Smooth muscle cell (in vitro differentiated cells): ENCODE data around the gene SCPEP1. TPM values are rescaled to one million over a fixed set of nuclear protein-coding genes. Genes with fewer than 3 reads are reported as not detected.

Experiments used
- DNase-seq: peaks from one replicate; lab custom pipeline; 2025; ENCODE audit not compliant: unreplicated experiment; lab: John Stamatoyannopoulos, UW
- H2AFZ ChIP-seq: fragments of 200-600 bp; sonication (generic); 2 replicates; pipeline ENCODE4 v1.6.0; 2016; ENCODE audit warnings: antibody characterized with exemption, low read depth, mild to moderate bottlenecking
- H3F3A ChIP-seq: fragments of 200-600 bp; sonication (generic); 2 replicates; pipeline ENCODE4 v1.6.0; 2017; ENCODE audit warnings: antibody characterized with exemption, low read depth
- H3K27ac ChIP-seq: fragments of 200-600 bp; sonication (generic); 2 replicates; pipeline ENCODE4 v1.5.1; 2016; ENCODE audit warnings: low read depth, mild to moderate bottlenecking
- H3K27me3 ChIP-seq: fragments of 200-600 bp; sonication (generic); 2 replicates; pipeline ENCODE4 v1.6.1; 2016; ENCODE audit warnings: low read depth, mild to moderate bottlenecking
- H3K36me3 ChIP-seq: fragments of 200-600 bp; sonication (generic); 2 replicates; pipeline ENCODE4 v1.5.1; 2016; ENCODE audit warnings: low read depth
- H3K4me1 ChIP-seq: fragments of 200-600 bp; sonication (generic); 2 replicates; pipeline ENCODE4 v1.5.1; 2016; ENCODE audit warnings: low read depth
- H3K4me2 ChIP-seq: fragments of 200-600 bp; sonication (generic); 2 replicates; pipeline ENCODE4 v1.6.0; 2016; ENCODE audit warnings: mild to moderate bottlenecking
- H3K4me3 ChIP-seq: fragments of 200-600 bp; sonication (generic); 2 replicates; pipeline ENCODE4 v1.5.1; 2016; ENCODE audit warnings: mild to moderate bottlenecking
- H3K79me2 ChIP-seq: fragments of 200-600 bp; sonication (generic); 2 replicates; pipeline ENCODE4 v1.6.0; 2016; ENCODE audit warnings: low read depth, mild to moderate bottlenecking
- H3K9ac ChIP-seq: fragments of 200-600 bp; sonication (generic); 2 replicates; pipeline ENCODE4 v1.6.0; 2016; ENCODE audit warnings: low read depth
- H3K9me3 ChIP-seq: fragments of 200-600 bp; sonication (generic); replicated peaks from 2 replicates; pipeline ENCODE4 v1.5.1; 2016; ENCODE audit warnings: low read depth
- H4K20me1 ChIP-seq: fragments of 200-600 bp; sonication (generic); 2 replicates; pipeline ENCODE4 v1.6.0; 2016; ENCODE audit warnings: low read depth
- CTCF ChIP-seq: fragments of 200-600 bp; sonication (generic); IDR thresholded peaks from 2 replicates; pipeline ENCODE4 v1.5.1; 2017; ENCODE audit warnings: borderline replicate concordance, mild to moderate bottlenecking, antibody characterized with exemption; ENCODE audit not compliant: insufficient read depth, poor library complexity, severe bottlenecking
- WGBS: methylation state at CpG from one replicate; pipeline ENCODE4 v1.1.7; 2016; ENCODE audit warnings: low lambda C conversion rate; 5-methylcytosine and 5-hydroxymethylcytosine counted together
- polyA plus RNA-seq: library from polyadenylated mRNA; unstranded; fragments of >200 nt; fragmentation: Nextera tagmentation; extraction: Ambion mirVana; gene quantifications from 2 replicates; pipeline ENCODE4 v1.2.1, GENCODE V29; 2016
- total RNA-seq: library from RNA; depleted of rRNA; stranded (reverse); fragments of >200 nt; gene quantifications from 2 replicates; pipeline ENCODE4 v1.2.3, GENCODE V29; 2014

Gene SCPEP1
- total and polyA plus RNA-seq, 2 experiments from 2014 or later = 42.8 to 48.5 TPM

GRCh38 chr17:56982312-56982711, 4.4 kb downstream of the SCPEP1 start:
- H3K27me3 ChIP-seq = no peaks in the 10 kb centered on the region
- WGBS = 90% methylated on average over 8 of the region's 8 CpGs
- no peaks in the 10 kb centered on the region for H3K79me2 ChIP-seq
- H3F3A ChIP-seq = no peaks in the 10 kb centered on the region
- no peaks in the 10 kb centered on the region for H3K9me3 ChIP-seq
- H3K4me1 ChIP-seq = peaks cover 26% of the 10 kb centered on the region
- TF ChIP-seq CTCF = no peak
- no peak overlapping the region for H3K9ac ChIP-seq
- H3K27ac ChIP-seq = no peak overlapping the region
- H3K4me2 ChIP-seq = no peak overlapping the region
- DNase-seq = no peak
- H3K36me3 ChIP-seq = no peaks in the 10 kb centered on the region
- no peak overlapping the region for H2AFZ ChIP-seq
- H4K20me1 ChIP-seq = no peaks in the 10 kb centered on the region
- no peak overlapping the region for H3K4me3 ChIP-seq

- Histone ChIP-seq H3K4me1 (peaks cover 19% of the 10 kb centered on the region), H3K79me2 (no peaks in the 10 kb centered on the region), H4K20me1 (no peaks in the 10 kb centered on the region), H3K27ac (no peak overlapping the region), H3K27me3 (no peaks in the 10 kb centered on the region), H3K9ac (no peak overlapping the region), H3K4me3 (no peak overlapping the region), H2AFZ (no peak overlapping the region), H3K9me3 (no peaks in the 10 kb centered on the region), H3F3A (no peaks in the 10 kb centered on the region), H3K4me2 (no peak overlapping the region), H3K36me3 (no peaks in the 10 kb centered on the region)
- DNase-seq = no peak
- no peak for TF ChIP-seq CTCF
- 86% methylated on average over 3 of the region's 3 CpGs for WGBS
These were observed 5.4 kb downstream of the SCPEP1 start for GRCh38 chr17:56983366-56983765.

GRCh38 chr17:56985371-56986162, 7.6 kb downstream of the SCPEP1 start:
- no peaks in the 10 kb centered on the region for H4K20me1 ChIP-seq
- no peaks in the 10 kb centered on the region for H3K27me3 ChIP-seq
- DNase-seq = no peak
- H3K4me1 ChIP-seq = peaks cover 12% of the 10 kb centered on the region
- no peak overlapping the region for H3K27ac ChIP-seq
- H3K79me2 ChIP-seq = no peaks in the 10 kb centered on the region
- no peaks in the 10 kb centered on the region for H3K36me3 ChIP-seq
- H3K4me3 ChIP-seq = no peak overlapping the region
- no peak overlapping the region for H2AFZ ChIP-seq
- no peaks in the 10 kb centered on the region for H3F3A ChIP-seq
- no peak overlapping the region for H3K9ac ChIP-seq
- WGBS = 97% methylated on average over 14 of the region's 14 CpGs
- H3K4me2 ChIP-seq = no peak overlapping the region
- no peaks in the 10 kb centered on the region for H3K9me3 ChIP-seq
- no peak for TF ChIP-seq CTCF
